HEK293 (cell line): ENCODE results near the gene TP53I3.

Source experiments
- FEZF1 ChIP-seq: fragments of 450-650 bp; formaldehyde crosslinking; IDR thresholded peaks from 2 replicates; pipeline ENCODE4 v1.5.1; 2016; ENCODE audit warnings: missing biosample characterization, missing genetic modification characterization
- GLI2 ChIP-seq: fragments of 450-650 bp; formaldehyde crosslinking; IDR thresholded peaks from 2 replicates; pipeline ENCODE4; 2017; ENCODE audit warnings: missing biosample characterization, missing genetic modification characterization, low read depth, borderline replicate concordance
- KLF1 ChIP-seq: fragments of 450-650 bp; formaldehyde crosslinking; IDR thresholded peaks from 2 replicates; pipeline ENCODE4 v1.5.1; 2016; ENCODE audit warnings: missing biosample characterization, missing genetic modification characterization
- RBAK ChIP-seq: fragments of 450-650 bp; formaldehyde crosslinking; IDR thresholded peaks from 2 replicates; pipeline ENCODE4 v1.5.1; 2016; ENCODE audit warnings: missing biosample characterization, missing genetic modification characterization
- TCF7L2 ChIP-seq: IDR thresholded peaks from 2 replicates; pipeline ENCODE4 v1.6.1; 2011; ENCODE audit warnings: low read depth, mild to moderate bottlenecking, inconsistent platforms, low read length, moderate library complexity, borderline replicate concordance
- TRIM28 ChIP-seq: IDR thresholded peaks from 2 replicates; pipeline ENCODE4 v1.6.1; 2011; ENCODE audit warnings: low read length, control low read depth, borderline replicate concordance
- WT1 ChIP-seq: fragments of 450-650 bp; formaldehyde crosslinking; IDR thresholded peaks from 2 replicates; pipeline ENCODE4 v1.5.1; 2016; ENCODE audit warnings: missing biosample characterization, missing genetic modification characterization
- ZBTB17 ChIP-seq: fragments of 450-650 bp; formaldehyde crosslinking; IDR thresholded peaks from 2 replicates; pipeline ENCODE4 v1.5.1; 2016; ENCODE audit warnings: missing biosample characterization, missing genetic modification characterization
- ZNF121 ChIP-seq: fragments of 450-650 bp; formaldehyde crosslinking; IDR thresholded peaks from 2 replicates; pipeline ENCODE4 v1.5.1; 2016; ENCODE audit warnings: missing biosample characterization, missing genetic modification characterization
- ZNF391 ChIP-seq: fragments of 450-650 bp; formaldehyde crosslinking; IDR thresholded peaks from 2 replicates; pipeline ENCODE4 v1.5.1; 2016; ENCODE audit warnings: low read depth, missing biosample characterization, missing genetic modification characterization, borderline replicate concordance
- ZNF555 ChIP-seq: fragments of 450-650 bp; formaldehyde crosslinking; conservative IDR thresholded peaks from 2 replicates; pipeline ENCODE4 v1.5.1; 2017; ENCODE audit warnings: missing biosample characterization, mild to moderate bottlenecking, missing genetic modification characterization, inconsistent platforms
- ZNF792 ChIP-seq: fragments of 450-650 bp; formaldehyde crosslinking; IDR thresholded peaks from 2 replicates; pipeline ENCODE4 v1.5.1; 2016; ENCODE audit warnings: missing biosample characterization, missing genetic modification characterization
- ZNF837 ChIP-seq: fragments of 450-650 bp; formaldehyde crosslinking; IDR thresholded peaks from 2 replicates; pipeline ENCODE4 v1.5.1; 2016; ENCODE audit warnings: missing biosample characterization, missing genetic modification characterization
- TF ChIP-seq, protein P1 (sequence below): fragments of 450-650 bp; formaldehyde crosslinking; conservative IDR thresholded peaks from 2 replicates; pipeline ENCODE4 v1.5.1; 2016; ENCODE audit warnings: low read depth, missing biosample characterization, missing genetic modification characterization
- TF ChIP-seq, protein P2 (sequence below): fragments of 450-650 bp; formaldehyde crosslinking; IDR thresholded peaks from 2 replicates; pipeline ENCODE4 v1.5.1; 2017; ENCODE audit warnings: missing biosample characterization, missing genetic modification characterization
- TF ChIP-seq, protein P3 (sequence below): fragments of 450-650 bp; formaldehyde crosslinking; IDR thresholded peaks from 2 replicates; pipeline ENCODE4 v1.5.1; 2016; ENCODE audit warnings: missing biosample characterization, missing genetic modification characterization
- TF ChIP-seq, protein P4 (sequence below): fragments of 450-650 bp; formaldehyde crosslinking; IDR thresholded peaks from 2 replicates; pipeline ENCODE4 v1.5.1; 2016; ENCODE audit warnings: missing biosample characterization, missing genetic modification characterization
- TF ChIP-seq, protein P5 (sequence below): fragments of 450-650 bp; formaldehyde crosslinking; IDR thresholded peaks from 2 replicates; pipeline ENCODE4 v1.5.1; 2016; ENCODE audit warnings: missing biosample characterization, missing genetic modification characterization
- TF ChIP-seq, protein P6 (sequence below): fragments of 450-650 bp; formaldehyde crosslinking; IDR thresholded peaks from 2 replicates; pipeline ENCODE4 v1.5.1; 2017; ENCODE audit warnings: missing biosample characterization, missing genetic modification characterization
- TF ChIP-seq, protein P7 (sequence below): fragments of 450-650 bp; formaldehyde crosslinking; IDR thresholded peaks from 2 replicates; pipeline ENCODE4 v1.5.1; 2016; ENCODE audit warnings: missing biosample characterization, missing genetic modification characterization

TP53I3 gene

DNA sequence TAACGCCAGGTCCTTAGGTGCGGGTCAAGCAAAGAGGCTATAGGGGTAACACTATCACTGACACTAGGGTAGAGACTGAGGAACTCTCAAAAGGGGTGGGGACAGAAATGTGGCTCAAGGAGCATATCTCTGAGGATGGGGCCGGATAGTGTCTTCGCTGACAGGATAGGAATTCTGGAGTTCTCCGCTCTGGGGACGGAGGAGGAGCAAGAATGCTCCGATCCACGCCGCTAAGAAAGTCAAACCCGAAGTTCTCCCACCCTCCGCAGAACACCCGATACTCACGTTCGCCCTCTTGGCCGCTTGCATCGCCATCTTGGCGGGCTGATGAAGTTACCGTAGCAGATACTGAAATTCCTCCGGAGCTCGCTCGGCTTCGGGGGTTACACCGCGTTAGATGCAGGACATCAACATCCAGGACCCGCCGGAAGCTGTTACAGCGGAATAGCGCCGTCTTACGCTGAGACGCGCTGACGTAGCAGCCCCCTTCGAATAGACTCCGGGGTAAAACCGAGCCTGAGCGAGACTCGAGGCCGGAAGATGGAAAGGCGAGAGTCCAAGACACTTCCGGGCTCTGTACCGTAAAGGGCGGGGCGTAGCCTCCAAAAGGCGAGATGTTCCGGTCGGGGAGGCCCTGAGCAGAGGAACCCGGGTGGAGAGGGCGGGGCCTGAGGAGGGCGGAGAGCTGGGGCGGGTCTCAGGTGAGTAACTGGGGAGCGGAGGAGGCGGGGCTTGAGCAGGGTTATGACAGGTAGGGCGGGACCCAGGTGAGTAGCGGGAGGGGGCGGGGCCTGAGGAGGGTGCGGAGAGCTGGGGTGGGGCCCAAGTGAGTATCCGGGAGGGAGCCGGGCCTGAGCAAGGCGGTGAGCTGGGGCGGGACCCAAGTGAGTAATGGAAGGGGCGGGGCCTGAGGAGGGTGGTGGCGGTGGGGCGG, 8.5 kb downstream of the TP53I3 start, which contains the start of gene SF3B6 (continued):
- TF ChIP-seq ZNF555 (no peak), GLI2 (no peak), ZNF391 (tag by site-specific recombination) (0 out of 2 replicates have a peak, but pooled peaks have one; percentile 28), KLF1 (peak; percentile 46), ZNF121 (tag by site-specific recombination) (no peak), RBAK (tag by site-specific recombination) (no peak), WT1 (no peak), ZBTB17 (tag by site-specific recombination) (peak; percentile 90), TCF7L2 (no peak), FEZF1 (tag by site-specific recombination) (0 out of 2 replicates have a peak, but pooled peaks have one; percentile 14), ZNF837 (no peak), ZNF792 (no peak), TRIM28 (peak; percentile 79; the same call in 1 of the 2 replicates)
- TF ChIP-seq, protein P1, sequence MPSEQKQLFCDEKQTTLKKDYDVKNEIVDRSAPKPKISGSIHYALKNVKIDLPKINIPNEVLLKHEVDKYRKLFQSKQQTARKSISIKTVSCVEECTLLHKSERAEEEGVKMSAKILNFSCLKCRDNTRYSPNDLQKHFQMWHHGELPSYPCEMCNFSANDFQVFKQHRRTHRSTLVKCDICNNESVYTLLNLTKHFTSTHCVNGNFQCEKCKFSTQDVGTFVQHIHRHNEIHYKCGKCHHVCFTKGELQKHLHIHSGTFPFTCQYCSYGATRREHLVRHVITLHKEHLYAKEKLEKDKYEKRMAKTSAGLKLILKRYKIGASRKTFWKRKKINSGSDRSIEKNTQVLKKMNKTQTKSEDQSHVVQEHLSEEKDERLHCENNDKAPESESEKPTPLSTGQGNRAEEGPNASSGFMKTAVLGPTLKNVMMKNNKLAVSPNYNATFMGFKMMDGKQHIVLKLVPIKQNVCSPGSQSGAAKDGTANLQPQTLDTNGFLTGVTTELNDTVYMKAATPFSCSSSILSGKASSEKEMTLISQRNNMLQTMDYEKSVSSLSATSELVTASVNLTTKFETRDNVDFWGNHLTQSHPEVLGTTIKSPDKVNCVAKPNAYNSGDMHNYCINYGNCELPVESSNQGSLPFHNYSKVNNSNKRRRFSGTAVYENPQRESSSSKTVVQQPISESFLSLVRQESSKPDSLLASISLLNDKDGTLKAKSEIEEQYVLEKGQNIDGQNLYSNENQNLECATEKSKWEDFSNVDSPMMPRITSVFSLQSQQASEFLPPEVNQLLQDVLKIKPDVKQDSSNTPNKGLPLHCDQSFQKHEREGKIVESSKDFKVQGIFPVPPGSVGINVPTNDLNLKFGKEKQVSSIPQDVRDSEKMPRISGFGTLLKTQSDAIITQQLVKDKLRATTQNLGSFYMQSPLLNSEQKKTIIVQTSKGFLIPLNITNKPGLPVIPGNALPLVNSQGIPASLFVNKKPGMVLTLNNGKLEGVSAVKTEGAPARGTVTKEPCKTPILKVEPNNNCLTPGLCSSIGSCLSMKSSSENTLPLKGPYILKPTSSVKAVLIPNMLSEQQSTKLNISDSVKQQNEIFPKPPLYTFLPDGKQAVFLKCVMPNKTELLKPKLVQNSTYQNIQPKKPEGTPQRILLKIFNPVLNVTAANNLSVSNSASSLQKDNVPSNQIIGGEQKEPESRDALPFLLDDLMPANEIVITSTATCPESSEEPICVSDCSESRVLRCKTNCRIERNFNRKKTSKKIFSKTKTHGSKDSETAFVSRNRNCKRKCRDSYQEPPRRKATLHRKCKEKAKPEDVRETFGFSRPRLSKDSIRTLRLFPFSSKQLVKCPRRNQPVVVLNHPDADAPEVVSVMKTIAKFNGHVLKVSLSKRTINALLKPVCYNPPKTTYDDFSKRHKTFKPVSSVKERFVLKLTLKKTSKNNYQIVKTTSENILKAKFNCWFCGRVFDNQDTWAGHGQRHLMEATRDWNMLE = peak; percentile 90
- TF ChIP-seq, protein P2, sequence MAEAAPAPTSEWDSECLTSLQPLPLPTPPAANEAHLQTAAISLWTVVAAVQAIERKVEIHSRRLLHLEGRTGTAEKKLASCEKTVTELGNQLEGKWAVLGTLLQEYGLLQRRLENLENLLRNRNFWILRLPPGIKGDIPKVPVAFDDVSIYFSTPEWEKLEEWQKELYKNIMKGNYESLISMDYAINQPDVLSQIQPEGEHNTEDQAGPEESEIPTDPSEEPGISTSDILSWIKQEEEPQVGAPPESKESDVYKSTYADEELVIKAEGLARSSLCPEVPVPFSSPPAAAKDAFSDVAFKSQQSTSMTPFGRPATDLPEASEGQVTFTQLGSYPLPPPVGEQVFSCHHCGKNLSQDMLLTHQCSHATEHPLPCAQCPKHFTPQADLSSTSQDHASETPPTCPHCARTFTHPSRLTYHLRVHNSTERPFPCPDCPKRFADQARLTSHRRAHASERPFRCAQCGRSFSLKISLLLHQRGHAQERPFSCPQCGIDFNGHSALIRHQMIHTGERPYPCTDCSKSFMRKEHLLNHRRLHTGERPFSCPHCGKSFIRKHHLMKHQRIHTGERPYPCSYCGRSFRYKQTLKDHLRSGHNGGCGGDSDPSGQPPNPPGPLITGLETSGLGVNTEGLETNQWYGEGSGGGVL (tag by site-specific recombination) = no peak
- TF ChIP-seq, protein P3, sequence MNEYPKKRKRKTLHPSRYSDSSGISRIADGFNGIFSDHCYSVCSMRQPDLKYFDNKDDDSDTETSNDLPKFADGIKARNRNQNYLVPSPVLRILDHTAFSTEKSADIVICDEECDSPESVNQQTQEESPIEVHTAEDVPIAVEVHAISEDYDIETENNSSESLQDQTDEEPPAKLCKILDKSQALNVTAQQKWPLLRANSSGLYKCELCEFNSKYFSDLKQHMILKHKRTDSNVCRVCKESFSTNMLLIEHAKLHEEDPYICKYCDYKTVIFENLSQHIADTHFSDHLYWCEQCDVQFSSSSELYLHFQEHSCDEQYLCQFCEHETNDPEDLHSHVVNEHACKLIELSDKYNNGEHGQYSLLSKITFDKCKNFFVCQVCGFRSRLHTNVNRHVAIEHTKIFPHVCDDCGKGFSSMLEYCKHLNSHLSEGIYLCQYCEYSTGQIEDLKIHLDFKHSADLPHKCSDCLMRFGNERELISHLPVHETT (tag by site-specific recombination) = peak; percentile 54; the same call in 1 of the 2 replicates
- TF ChIP-seq, protein P4, sequence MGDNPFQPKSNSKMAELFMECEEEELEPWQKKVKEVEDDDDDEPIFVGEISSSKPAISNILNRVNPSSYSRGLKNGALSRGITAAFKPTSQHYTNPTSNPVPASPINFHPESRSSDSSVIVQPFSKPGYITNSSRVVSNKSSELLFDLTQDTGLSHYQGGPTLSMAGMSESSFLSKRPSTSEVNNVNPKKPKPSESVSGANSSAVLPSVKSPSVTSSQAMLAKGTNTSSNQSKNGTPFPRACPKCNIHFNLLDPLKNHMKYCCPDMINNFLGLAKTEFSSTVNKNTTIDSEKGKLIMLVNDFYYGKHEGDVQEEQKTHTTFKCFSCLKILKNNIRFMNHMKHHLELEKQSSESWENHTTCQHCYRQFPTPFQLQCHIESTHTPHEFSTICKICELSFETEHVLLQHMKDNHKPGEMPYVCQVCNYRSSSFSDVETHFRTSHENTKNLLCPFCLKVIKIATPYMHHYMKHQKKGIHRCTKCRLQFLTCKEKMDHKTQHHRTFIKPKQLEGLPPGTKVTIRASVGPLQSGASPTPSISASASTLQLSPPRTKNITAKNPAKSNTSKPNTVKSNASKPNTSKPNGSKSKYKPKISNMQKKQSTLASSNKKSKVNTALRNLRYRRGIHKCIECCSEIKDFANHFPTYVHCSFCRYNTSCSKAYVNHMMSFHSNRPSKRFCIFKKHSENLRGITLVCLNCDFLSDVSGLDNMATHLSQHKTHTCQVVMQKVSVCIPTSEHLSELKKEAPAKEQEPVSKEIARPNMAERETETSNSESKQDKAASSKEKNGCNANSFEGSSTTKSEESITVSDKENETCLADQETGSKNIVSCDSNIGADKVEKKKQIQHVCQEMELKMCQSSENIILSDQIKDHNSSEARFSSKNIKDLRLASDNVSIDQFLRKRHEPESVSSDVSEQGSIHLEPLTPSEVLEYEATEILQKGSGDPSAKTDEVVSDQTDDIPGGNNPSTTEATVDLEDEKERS = no peak
- TF ChIP-seq, protein P5, sequence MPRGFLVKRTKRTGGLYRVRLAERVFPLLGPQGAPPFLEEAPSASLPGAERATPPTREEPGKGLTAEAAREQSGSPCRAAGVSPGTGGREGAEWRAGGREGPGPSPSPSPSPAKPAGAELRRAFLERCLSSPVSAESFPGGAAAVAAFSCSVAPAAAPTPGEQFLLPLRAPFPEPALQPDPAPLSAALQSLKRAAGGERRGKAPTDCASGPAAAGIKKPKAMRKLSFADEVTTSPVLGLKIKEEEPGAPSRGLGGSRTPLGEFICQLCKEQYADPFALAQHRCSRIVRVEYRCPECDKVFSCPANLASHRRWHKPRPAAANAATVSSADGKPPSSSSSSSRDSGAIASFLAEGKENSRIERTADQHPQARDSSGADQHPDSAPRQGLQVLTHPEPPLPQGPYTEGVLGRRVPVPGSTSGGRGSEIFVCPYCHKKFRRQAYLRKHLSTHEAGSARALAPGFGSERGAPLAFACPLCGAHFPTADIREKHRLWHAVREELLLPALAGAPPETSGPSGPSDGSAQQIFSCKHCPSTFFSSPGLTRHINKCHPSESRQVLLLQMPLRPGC (tag by site-specific recombination) = peak; percentile 50; the same call in 1 of the 2 replicates
- TF ChIP-seq, protein P6, sequence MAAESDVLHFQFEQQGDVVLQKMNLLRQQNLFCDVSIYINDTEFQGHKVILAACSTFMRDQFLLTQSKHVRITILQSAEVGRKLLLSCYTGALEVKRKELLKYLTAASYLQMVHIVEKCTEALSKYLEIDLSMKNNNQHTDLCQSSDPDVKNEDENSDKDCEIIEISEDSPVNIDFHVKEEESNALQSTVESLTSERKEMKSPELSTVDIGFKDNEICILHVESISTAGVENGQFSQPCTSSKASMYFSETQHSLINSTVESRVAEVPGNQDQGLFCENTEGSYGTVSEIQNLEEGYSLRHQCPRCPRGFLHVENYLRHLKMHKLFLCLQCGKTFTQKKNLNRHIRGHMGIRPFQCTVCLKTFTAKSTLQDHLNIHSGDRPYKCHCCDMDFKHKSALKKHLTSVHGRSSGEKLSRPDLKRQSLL (tag by site-specific recombination) = peak; percentile 17; the same call in 1 of the 2 replicates
- TF ChIP-seq, protein P7, sequence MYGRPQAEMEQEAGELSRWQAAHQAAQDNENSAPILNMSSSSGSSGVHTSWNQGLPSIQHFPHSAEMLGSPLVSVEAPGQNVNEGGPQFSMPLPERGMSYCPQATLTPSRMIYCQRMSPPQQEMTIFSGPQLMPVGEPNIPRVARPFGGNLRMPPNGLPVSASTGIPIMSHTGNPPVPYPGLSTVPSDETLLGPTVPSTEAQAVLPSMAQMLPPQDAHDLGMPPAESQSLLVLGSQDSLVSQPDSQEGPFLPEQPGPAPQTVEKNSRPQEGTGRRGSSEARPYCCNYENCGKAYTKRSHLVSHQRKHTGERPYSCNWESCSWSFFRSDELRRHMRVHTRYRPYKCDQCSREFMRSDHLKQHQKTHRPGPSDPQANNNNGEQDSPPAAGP (tag by site-specific recombination) = peak; percentile 71; the same call in 1 of the 2 replicates
